ENCODE results near the gene PPTC7. TPM values are rescaled to one million over a fixed set of nuclear protein-coding genes. Genes with fewer than 3 reads are reported as not detected.
A peak's percentile ranks its signal among the peaks of the same experiment; 100 is the strongest.

PPTC7 gene
- total and polyA plus RNA-seq, 4 donors, result 5.6 to 15.7 (median 8.3) TPM

GRCh38 chr12:110582276-110583136 is 612 bp downstream of the PPTC7 start:
- under 1% methylated on average over 104 of the region's 104 CpGs for WGBS
- Histone ChIP-seq H3K27me3 (ENCODE audit: control insufficient read depth in 4 of 4, insufficient read depth in 4 of 4, low read length in 3 of 4) (no peaks in the 10 kb centered on the region), H3K9me3 (ENCODE audit: control insufficient read depth in 4 of 4, low read length in 3 of 4) (no peaks in the 10 kb centered on the region), H3K27ac (ENCODE audit: low read depth in 1 of 2, low read length in 2 of 2) (peak overlapping the region; percentile 88 to 92), H3K36me3 (ENCODE audit: control insufficient read depth in 4 of 4, insufficient read depth in 3 of 4, low read depth in 1 of 4, low read length in 3 of 4) (no peaks in the 10 kb centered on the region), H3K4me3 (ENCODE audit: low read depth in 1 of 3, low read length in 3 of 3) (peak overlapping the region; percentile 77 to 93 (median 89)), H3K9ac (ENCODE audit: low read depth in 1 of 2, low read length in 2 of 2) (peak overlapping the region; percentile 74 to 93), H3K4me1 (ENCODE audit: control insufficient read depth in 4 of 4, insufficient read depth in 4 of 4, low read length in 3 of 4) (peaks cover 27 to 59% (median 49%) of the 10 kb centered on the region in 4 donors)
- TF ChIP-seq NR2F2 (IDR thresholded peaks at IDR 0.05) (no peak), ATF3 (IDR thresholded peaks at IDR 0.05) (no peak), ZBTB33 (IDR thresholded peaks at IDR 0.05) (no peak), TAF1 (conservative IDR thresholded peaks at IDR 0.05) (no peak), HNF4G (IDR thresholded peaks at IDR 0.05) (no peak), RAD21 (IDR thresholded peaks at IDR 0.05) (no peak), SP1 (IDR thresholded peaks at IDR 0.05) (no peak), JUND (IDR thresholded peaks at IDR 0.05) (no peak), YY1 (IDR thresholded peaks at IDR 0.05) (peak; percentile 53), REST (IDR thresholded peaks at IDR 0.05) (no peak), HNF4A (conservative IDR thresholded peaks at IDR 0.05) (peak in 1 of 2 donors; percentile 38), EGR1 (IDR thresholded peaks at IDR 0.05; ENCODE audit: low read depth in 2 of 2) (no peak), FOXA2 (IDR thresholded peaks at IDR 0.05) (no peak), GABPA (IDR thresholded peaks at IDR 0.05 in 1 of 2, conservative IDR thresholded peaks at IDR 0.05 in 1 of 2) (no peak), FOXA1 (IDR thresholded peaks at IDR 0.05) (no peak), RXRA (IDR thresholded peaks at IDR 0.05) (peak; percentile 29 to 37)
- TF ChIP-seq, protein P1, sequence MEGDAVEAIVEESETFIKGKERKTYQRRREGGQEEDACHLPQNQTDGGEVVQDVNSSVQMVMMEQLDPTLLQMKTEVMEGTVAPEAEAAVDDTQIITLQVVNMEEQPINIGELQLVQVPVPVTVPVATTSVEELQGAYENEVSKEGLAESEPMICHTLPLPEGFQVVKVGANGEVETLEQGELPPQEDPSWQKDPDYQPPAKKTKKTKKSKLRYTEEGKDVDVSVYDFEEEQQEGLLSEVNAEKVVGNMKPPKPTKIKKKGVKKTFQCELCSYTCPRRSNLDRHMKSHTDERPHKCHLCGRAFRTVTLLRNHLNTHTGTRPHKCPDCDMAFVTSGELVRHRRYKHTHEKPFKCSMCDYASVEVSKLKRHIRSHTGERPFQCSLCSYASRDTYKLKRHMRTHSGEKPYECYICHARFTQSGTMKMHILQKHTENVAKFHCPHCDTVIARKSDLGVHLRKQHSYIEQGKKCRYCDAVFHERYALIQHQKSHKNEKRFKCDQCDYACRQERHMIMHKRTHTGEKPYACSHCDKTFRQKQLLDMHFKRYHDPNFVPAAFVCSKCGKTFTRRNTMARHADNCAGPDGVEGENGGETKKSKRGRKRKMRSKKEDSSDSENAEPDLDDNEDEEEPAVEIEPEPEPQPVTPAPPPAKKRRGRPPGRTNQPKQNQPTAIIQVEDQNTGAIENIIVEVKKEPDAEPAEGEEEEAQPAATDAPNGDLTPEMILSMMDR (IDR thresholded peaks at IDR 0.05; ENCODE audit: low read depth, low read length, missing input control), result no peak
- TF ChIP-seq, protein P2, sequence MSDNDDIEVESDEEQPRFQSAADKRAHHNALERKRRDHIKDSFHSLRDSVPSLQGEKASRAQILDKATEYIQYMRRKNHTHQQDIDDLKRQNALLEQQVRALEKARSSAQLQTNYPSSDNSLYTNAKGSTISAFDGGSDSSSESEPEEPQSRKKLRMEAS (IDR thresholded peaks at IDR 0.05), result peak; percentile 38
- DNase-seq (ENCODE audit: low spot score), result peak; percentile 59

Measured in liver (tissue), 9 donors.